OCI-LY7 (cell line): Measurements from ENCODE around the gene ROR2. TPM values are rescaled to one million over a fixed set of nuclear protein-coding genes. Genes with fewer than 3 reads are reported as not detected.

ENCODE experiments used
- BruUV-seq: library from RNA; stranded (reverse); fragments of 400-500 nt; replicated peaks from 2 replicates; lab custom pipeline; 2021; lab: Mats Ljungman, UMichigan
- CTCF ChIA-PET: fragments of 300-600 bp; sonication (Branson Sonifier 250); formaldehyde crosslinking; loops from one replicate; lab custom pipeline; 2022; ENCODE audit warnings: antibody characterized with exemption; ENCODE audit not compliant: unreplicated experiment; lab: Charles Lee
- POLR2A ChIA-PET: fragments of 300-600 bp; sonication (Branson Sonifier 250); formaldehyde crosslinking; loops from one replicate; lab custom pipeline; 2022; ENCODE audit warnings: antibody characterized with exemption; lab: Charles Lee
- DNase-seq: peaks from one replicate; pipeline ENCODE4 v3.0.0-alpha.2; 2015; ENCODE audit warnings: low spot score
- H2AFZ ChIP-seq: fragments of 200-600 bp; sonication (generic), shearing (Covaris generic); 2 replicates; pipeline ENCODE4 v1.6.1; 2014; ENCODE audit warnings: mild to moderate bottlenecking, antibody characterized with exemption, low read length, moderate library complexity
- H3K27ac ChIP-seq: fragments of 200-600 bp; sonication (generic); 2 replicates; pipeline ENCODE4 v1.5.1; 2014; ENCODE audit warnings: mixed run types, low read depth, mild to moderate bottlenecking, moderate library complexity, low read length, inconsistent platforms; ENCODE audit not compliant: poor library complexity, severe bottlenecking
- H3K36me3 ChIP-seq: fragments of 200-600 bp; sonication (generic); 2 replicates; pipeline ENCODE4 v1.6.1; 2014; ENCODE audit warnings: mild to moderate bottlenecking, antibody characterized with exemption, low read length, moderate library complexity, mixed read lengths; ENCODE audit not compliant: insufficient read depth
- H3K4me1 ChIP-seq: fragments of 200-600 bp; sonication (generic); 2 replicates; pipeline ENCODE4 v1.5.1; 2014; ENCODE audit warnings: mild to moderate bottlenecking, low read length; ENCODE audit not compliant: insufficient read depth, poor library complexity, severe bottlenecking
- H3K4me2 ChIP-seq: fragments of 200-600 bp; sonication (generic); 2 replicates; pipeline ENCODE4 v1.6.1; 2014; ENCODE audit warnings: mild to moderate bottlenecking, low read length
- H3K4me3 ChIP-seq: fragments of 200-600 bp; sonication (generic); 2 replicates; pipeline ENCODE4 v1.5.1; 2014; ENCODE audit warnings: mild to moderate bottlenecking, low read depth, low read length; ENCODE audit not compliant: poor library complexity, severe bottlenecking
- H3K79me2 ChIP-seq: fragments of 200-600 bp; sonication (generic); 2 replicates; pipeline ENCODE4 v1.6.1; 2016; ENCODE audit warnings: low read depth, mild to moderate bottlenecking, low read length, moderate library complexity, mixed read lengths; ENCODE audit not compliant: insufficient read depth
- H3K9me2 ChIP-seq: fragments of 200-600 bp; sonication (generic); 2 replicates; pipeline ENCODE4 v1.6.1; 2016; ENCODE audit warnings: mild to moderate bottlenecking, low read length, mixed read lengths; ENCODE audit not compliant: insufficient read depth
- H3K9me3 ChIP-seq: fragments of 200-600 bp; sonication (generic); 2 replicates; pipeline ENCODE4 v1.6.1; 2014; ENCODE audit warnings: mild to moderate bottlenecking, mixed run types, low read length, mixed read lengths
- H4K20me1 ChIP-seq: fragments of 200-600 bp; sonication (generic); 2 replicates; pipeline ENCODE4 v1.6.1; 2014; ENCODE audit warnings: mild to moderate bottlenecking, antibody characterized with exemption, low read length, moderate library complexity, mixed read lengths; ENCODE audit not compliant: insufficient read depth
- CTCF ChIP-seq: fragments of 200-600 bp; sonication (generic); conservative IDR thresholded peaks from 2 replicates; pipeline ENCODE4 v1.5.1; 2014; ENCODE audit warnings: mild to moderate bottlenecking, antibody characterized with exemption, low read length, moderate library complexity, mixed read lengths
- EZH2phosphoT487 ChIP-seq: fragments of 200-600 bp; sonication (generic); IDR thresholded peaks from 2 replicates; pipeline ENCODE4 v1.6.1; 2018; ENCODE audit warnings: low read depth, borderline replicate concordance, mild to moderate bottlenecking, mixed run types, antibody characterized with exemption, low read length, moderate library complexity, mixed read lengths
- intact Hi-C: fragments of 100-400 bp; cut with micrococcal nuclease; formaldehyde crosslinking; loops from one replicate; pipeline ENCODE4 v1.10.0; 2022; ENCODE audit not compliant: unreplicated experiment
- total RNA-seq, 2 experiments: library from RNA; depleted of rRNA in 1 of 2; stranded (reverse); fragments of >200 nt in 1 of 2; shearing (Covaris generic) in 1 of 2; gene quantifications; 2 replicates each; pipeline ENCODE4 v1.2.3, GENCODE V29; 2014 to 2022

ROR2 gene
- total RNA-seq, 2 experiments from 2014 or later = 0.10 to 0.19 TPM

DNA sequence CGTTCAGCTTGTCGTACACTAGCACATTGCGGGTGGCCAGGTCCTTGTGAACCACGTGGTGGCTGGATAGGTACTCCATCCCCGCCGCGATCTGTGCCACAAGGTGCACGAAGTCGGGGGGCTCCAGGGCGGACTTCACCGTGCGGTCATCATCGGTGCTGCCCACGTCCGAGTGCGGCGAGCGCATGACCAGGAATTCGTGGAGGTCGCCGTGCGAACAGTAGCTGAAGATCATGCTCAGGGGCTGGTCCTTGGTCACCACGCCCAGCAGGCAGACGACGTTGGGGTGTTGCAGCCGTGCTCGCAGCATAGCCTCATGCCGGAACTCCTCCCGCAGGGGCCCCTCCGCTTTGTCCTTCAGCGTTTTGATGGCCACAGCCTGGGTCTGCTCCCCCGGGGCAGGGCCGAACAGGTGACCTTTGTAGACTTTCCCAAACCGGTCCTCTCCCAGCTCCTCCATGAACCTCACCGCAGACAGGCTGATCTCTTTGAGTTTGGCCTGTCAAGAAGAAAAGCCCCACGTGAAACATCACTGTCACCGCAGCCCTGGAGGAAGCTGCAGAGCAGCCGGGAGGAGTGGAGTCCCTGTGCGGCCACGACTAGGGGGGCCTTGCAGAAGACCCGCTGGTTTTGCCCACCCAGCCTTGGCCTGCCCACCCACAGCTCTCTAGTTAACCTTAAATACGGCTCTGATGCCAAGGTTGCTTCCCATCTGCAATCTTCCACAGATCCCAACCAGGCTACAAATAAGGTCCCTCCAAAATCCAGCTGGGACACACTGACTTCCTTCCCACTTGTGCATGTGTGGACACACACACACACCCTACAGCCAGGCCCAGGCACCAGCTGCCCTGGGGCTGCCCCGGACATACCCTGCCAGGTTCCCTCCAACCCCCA lies 225.2 kb downstream of the ROR2 start:
- H3K36me3 ChIP-seq = no peaks in the 10 kb centered on the region
- H3K4me3 ChIP-seq = no peak overlapping the region
- H4K20me1 ChIP-seq = no peaks in the 10 kb centered on the region
- no peaks in the 10 kb centered on the region for H3K9me2 ChIP-seq
- intact Hi-C loops = loop anchor here (5.0 kb wide), 3 partner anchors 293 to 688 kb away; partner anchors contain the start of gene NFIL3
- H3K9me3 ChIP-seq = no peaks in the 10 kb centered on the region
- no peak overlapping the region for H2AFZ ChIP-seq
- DNase-seq = no peak
- TF ChIP-seq CTCF (no peak), EZH2phosphoT487 (no peak)
- no peak overlapping the region for H3K27ac ChIP-seq
- CTCF ChIA-PET = interaction anchor here (0.6 kb wide), 1 partner anchor 18 kb away, joined by 3 read pairs; no protein-coding TSS in a partner anchor
- H3K4me2 ChIP-seq = no peak overlapping the region
- POLR2A ChIA-PET = no interaction called here
- no TSS peak for BruUV-seq
- H3K4me1 ChIP-seq = peaks cover 24% of the 10 kb centered on the region
- H3K79me2 ChIP-seq = no peaks in the 10 kb centered on the region

DNA sequence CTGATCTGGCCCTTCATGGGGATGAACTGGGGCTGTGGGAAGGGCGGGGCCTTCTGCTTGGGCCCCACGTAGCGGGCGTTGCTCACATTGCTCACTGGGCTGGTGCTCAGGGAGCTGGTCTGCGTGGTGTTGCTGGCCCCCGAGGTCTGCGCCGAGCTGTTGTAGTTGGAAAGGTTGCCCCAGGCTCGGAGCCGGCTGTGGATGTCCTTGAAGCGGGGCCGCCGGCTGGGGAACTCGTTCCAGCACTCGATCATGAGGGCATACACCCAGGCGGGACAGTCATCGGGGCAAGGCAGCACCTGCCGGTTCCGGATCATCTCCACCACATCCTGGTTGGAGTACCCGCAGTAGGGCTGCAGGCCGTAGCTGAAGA lies 226.0 kb downstream of the ROR2 start:
- BruUV-seq = no TSS peak
- DNase-seq = no peak
- H4K20me1 ChIP-seq = no peaks in the 10 kb centered on the region
- no peaks in the 10 kb centered on the region for H3K79me2 ChIP-seq
- no peak overlapping the region for H3K4me2 ChIP-seq
- H3K9me2 ChIP-seq = no peaks in the 10 kb centered on the region
- peaks cover 32% of the 10 kb centered on the region for H3K4me1 ChIP-seq
- no peak overlapping the region for H2AFZ ChIP-seq
- H3K27ac ChIP-seq = no peak overlapping the region
- no peak for TF ChIP-seq EZH2phosphoT487
- TF ChIP-seq CTCF = no peak
- CTCF ChIA-PET = no interaction called here
- intact Hi-C loops = loop anchor here (5.0 kb wide), 1 partner anchor 302 kb away; the partner anchor contains the start of gene NFIL3
- H3K36me3 ChIP-seq = no peaks in the 10 kb centered on the region
- H3K9me3 ChIP-seq = no peaks in the 10 kb centered on the region
- no peak overlapping the region for H3K4me3 ChIP-seq
- POLR2A ChIA-PET = no interaction called here
